Central memory CD4-positive, alpha-beta T cell (primary cell): ENCODE measurements around the gene VIPR2.

ENCODE experiments used
- DNase-seq: peaks from one replicate; pipeline ENCODE4 v3.0.0; 2022

VIPR2 gene

DNA sequence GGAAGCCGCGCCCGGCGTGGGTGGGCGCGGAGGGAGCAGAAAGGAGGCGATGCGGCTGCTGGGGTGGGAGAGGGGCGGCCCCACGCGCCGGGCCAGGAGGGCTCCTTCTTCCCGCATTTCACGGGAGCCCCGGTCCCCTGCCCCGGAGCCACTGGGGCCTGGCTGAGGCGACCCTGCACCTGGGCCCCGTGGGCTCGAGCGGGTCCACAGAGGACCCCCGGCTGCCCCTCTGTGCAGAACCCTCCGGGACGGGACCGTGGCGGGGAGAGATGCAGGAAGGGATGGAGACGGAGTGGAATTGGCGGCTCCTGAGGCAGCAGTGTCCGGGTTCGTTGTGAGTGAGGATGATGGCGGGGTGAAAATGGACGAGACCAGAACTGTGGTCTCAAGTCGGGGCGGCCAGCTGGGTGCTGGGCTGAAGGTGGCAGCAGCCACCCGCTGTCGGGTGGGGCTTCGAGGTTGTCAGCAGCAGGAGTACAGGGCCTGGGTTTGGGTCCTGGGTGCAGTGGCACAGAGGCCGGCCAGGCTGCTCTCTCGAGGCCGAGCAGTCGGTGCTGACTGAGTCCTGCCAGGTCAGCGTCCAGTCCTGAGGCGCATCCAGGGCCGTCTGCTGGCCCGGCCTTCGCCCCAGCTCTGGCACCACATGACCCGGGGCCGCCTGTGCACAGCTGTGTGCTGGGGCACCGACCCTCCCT lies 80.4 kb downstream of the VIPR2 start:
- no peak for DNase-seq

DNA sequence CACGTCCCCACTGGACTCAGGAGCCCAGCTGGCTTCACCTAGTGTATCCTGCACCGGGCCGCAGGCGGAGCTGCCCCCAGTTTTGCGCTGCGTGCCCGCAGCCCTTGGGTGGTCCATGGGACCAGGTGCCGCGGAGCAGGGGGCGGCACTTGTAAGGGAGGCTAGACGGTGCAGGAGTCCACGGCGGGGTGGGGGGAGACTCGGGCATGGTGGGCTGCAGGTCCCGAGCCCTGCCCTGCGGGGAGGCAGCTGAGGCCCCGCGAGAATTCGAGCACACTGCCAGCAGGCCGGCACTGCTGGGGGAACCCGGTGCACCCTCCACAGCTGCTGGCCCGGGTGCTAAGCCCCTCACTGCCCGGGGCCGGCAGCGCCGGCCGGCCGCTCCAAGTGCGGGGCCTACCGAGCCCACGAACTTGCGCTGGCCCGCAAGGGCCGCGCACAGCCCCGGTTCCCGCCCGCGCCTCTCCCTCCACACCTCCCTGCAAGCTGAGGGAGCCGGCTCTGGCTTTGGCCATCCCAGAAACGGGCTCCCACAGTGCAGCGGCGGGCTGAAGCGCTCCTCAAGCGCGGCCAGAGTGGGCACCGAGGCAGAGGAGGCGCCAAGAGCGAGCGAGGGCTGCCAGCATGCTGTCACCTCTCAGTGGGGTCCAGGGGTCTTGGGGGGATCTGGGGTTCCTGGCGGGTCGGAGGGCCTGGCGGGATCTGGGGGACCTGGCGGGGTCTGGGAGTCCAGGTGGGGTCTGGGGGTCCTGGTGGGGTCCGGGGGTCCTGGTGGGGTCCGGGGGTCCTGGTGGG lies 81.4 kb downstream of the VIPR2 start:
- no peak for DNase-seq

DNA sequence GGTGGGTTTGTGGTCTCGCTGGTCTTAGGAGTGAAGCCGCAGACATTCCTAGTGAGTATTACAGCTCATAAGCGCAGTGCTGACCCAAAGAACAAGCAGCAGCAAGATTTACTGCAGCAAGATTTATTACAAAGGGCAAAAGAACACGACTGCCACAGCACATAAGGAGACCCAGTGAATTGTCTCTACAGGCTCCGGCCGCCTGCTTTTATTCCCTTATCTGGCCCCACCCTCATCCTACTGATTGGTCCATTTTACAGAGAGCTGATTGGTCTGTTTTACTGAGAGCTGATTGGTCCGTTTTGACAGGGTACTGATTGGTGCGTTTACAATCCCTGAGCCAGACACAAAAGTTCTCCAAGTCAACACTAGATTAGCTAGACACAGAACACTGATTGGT lies 82.1 kb downstream of the VIPR2 start:
- DNase-seq = no peak

DNA sequence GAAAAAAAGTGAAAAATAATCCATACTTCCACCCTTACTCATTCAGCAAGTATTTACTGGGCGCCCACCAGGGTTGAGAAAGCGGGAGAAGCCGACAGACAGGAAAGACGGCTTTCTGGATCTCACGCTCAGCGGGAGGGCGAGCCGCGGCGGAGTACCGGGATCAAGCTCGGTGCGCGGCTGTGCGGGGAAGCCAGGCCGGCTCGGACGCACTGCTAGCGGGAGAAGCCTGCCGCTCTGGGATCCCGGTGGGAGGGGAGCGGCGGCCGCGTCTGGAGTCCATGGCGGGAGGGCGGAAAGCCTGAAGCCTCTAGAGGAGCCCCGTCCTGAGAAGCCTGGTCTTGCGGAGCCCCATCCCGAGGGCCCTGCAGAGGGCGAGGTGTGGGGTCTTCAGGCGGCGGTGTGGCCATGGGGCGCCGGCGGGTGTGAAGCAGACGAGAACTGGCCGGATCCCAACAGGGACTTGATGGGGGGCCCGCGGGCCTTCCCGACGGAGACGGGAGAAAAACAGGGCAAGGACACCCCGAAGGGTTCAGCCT lies 82.9 kb downstream of the VIPR2 start:
- no peak for DNase-seq

DNA sequence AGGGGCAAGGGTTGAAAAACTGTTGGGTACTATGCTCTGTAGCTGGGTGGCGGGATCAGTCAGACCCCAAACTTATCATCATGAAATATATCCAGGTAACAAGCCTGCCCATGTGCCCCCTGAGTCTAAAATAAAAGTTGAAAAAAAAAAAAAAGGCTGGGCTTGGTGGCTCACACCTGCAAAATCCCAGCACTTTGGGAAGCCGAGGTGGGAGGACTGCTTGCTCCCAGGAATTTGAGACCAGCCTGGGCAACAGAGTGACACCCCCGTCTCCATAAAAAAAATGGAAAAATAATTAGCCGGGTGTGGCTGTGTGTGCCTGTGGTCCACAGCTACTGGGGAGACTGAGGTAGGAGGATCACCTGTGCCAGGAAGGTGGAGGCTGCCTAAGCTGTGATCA lies 83.5 kb downstream of the VIPR2 start:
- no peak for DNase-seq

DNA sequence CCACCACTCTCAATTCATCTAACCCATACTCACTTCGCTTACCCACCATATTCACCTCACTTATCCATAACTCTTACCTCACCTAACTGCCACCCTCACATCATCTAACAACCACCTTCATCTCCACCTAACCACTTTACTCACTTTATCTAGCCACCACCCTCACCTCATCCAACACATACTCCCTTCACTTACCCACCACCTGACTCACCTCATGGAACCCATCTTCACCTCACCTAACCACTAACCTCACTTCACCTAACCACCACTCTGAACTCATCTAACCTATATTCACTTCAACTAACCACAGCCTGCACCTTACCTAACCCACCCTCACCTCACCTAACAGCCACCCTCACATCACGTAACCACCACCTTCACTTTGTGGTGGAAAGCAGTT lies 84.2 kb downstream of the VIPR2 start:
- no peak for DNase-seq

DNA sequence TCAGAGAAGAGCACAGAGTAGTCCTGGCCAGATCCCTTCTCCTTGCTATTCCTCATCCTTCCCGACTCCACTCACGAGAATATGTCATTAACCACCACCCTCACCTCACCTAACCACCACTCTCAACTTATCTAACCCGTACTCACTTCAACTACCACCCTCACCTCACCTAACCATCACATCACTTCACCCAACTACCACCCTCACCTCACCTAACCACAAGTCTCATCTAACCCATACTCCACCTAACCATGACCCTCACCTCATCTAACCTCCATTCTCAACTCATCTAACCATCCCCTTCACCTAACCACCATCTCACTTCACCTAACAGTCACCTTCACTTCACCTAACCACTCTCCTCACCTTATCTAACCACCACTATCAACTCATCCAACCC lies 85.0 kb downstream of the VIPR2 start:
- DNase-seq = no peak

DNA sequence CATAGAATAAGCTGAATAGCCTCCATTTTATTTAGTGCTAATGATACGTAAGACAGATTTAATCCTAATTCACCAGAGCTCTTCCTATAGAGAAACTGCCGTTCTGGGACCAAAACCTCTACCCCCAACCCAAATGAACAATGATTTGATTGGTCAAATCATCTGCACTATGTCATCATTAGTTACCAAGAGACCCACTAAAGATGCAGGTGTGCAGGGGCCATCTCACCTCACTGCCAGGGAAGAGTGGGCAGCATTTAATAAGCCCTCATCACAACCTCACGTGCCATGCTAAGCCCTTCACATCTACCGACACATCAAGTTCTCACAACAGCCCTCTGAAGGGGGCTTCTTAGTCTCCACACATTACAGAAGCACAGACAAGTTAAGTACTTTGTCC lies 87.0 kb downstream of the VIPR2 start:
- no peak for DNase-seq

DNA sequence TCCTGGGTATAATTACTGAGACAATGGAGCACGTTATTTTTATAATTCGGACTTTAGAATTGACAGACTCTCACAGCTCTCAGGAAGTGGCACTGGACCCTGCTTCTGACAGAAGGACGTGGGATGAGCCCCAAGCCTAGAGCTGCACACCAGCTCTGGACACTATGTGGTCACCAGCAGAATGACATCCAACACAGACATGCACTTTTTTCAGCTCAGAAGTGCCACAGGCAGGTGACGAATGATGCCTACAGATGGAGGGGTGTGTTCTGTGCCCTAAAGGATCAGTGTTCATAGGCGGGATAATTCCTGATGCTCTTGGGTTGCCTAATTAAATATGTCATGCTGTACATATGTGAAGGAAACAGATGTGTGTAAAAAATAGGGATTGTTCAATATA lies 87.9 kb downstream of the VIPR2 start:
- no peak for DNase-seq

DNA sequence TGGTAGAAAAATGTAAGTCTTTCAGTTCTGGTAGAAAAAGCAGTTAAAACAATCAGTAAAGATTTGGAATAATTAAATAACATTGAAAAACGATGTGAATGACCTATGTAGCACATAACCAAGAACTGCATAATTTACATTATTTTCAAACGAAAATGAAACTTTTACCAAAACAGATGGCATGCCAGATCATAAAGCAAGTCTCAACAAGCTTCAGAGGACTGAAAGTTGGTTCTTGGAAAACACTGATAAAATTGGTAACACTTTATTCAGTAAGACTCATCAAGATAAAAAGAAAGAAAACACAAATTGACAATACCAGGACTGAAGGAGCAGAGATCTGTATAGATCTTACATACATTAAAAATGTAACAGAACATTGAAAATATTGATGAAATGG lies 92.8 kb downstream of the VIPR2 start:
- no peak for DNase-seq

DNA sequence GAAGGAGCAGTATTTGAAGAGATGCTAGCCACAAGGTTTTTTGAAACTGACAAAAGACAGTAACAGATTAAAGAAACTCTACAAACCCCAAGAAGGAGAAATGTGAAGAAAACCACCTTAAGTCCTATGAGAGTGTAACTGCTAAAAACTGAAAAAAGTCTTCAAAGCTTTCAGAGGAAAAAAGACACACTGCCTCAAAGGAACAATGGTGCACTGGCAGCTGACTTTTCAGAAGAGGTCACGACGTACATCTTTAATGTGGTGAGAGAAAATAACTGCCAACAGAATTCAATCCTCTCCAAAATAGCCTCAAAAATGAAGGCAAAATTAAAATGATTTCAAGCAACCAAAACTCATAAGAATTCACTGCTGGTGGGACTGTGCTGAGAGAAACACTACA lies 94.0 kb downstream of the VIPR2 start:
- no peak for DNase-seq

DNA sequence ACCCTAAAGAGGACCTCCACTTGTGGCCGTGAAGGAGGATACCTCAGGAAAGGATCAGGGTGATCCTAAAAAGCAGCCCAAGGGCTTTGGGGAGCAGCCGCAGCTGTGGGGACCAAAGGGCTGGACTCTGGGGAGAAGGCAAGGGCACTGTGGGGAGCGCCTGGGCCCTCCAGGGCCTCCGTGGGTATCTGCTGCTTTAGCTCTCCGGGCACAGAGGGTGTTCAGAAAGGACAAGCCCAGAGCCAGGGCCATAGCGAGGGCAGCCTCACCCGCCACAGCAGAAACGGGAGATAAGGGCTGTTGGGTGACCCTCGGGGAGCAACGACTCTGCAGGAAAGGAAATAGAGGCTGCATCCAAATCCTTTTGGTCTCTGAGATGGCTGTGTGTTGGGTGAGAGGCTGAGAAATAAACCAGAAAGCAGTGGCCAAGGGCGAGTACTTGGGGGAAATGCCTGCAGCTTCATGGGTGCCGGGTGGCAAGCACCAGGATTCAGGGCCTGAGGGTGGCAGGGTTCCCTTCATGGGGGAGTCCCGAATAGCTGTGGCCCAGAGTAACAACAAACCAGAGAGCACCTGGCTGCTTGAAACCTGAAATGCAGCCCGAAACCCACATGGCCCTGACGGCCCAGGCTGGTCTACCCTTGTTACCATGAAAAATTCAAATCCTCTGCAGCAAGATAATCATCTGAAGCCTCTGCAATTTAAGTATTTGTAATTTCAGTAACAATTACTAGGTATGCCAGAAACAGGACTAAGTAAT lies 95.2 kb downstream of the VIPR2 start:
- no peak for DNase-seq

DNA sequence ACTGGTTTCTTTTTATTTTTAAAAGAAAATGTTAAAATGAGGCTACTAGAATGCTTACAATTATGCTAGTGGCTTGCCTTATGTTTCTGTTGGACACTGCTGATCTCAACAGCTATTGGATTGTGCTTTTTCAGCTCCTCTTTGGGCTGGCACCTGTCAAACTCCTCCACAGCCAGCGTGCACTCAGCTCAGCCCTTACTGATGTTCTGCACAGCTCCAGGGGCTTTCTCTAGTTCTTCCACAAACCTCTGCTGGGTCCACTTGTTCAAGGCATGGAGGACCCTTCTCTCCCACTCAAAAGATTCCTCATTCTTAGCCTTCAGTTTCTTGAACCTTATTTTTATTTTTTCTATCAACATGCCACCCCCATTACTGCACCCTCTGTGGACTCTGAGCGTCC lies 96.0 kb downstream of the VIPR2 start:
- DNase-seq = no peak

DNA sequence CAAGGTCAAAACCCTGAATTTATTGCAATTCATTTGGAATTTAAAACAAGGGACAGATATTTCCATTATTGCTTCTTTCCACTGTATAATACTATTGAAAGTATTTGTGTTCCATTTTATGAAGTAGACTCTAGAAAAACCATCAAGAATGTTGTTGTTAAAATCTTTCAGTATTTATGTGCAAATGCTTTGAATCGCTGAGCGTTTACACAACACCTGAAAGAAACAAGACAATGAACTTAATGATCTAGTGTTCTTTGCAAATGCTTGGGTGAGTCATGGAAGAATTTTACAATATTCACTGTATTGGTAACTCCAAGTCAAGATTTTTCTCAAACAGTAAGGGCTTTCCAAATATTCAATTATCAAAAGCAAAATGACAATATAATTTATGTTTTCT lies 97.1 kb downstream of the VIPR2 start:
- no peak for DNase-seq

DNA sequence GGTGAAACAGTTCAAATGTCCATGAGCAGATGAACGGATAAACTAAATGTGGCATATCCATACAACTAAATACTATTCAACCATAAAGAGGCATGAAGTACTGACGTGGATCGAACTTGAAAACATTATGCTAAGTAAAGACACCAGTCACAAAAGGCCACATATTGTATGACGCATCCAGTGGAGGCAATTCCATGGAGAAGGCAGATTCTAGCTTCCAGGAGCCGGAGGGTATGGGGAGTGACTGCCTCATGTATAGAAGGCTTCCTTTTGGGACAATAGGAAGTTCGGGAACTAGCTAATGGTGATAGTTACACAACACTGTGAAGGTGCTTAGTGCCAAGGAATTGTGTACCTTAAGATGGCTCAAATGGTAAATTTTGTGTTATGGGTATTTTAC lies 98.4 kb downstream of the VIPR2 start:
- no peak for DNase-seq

DNA sequence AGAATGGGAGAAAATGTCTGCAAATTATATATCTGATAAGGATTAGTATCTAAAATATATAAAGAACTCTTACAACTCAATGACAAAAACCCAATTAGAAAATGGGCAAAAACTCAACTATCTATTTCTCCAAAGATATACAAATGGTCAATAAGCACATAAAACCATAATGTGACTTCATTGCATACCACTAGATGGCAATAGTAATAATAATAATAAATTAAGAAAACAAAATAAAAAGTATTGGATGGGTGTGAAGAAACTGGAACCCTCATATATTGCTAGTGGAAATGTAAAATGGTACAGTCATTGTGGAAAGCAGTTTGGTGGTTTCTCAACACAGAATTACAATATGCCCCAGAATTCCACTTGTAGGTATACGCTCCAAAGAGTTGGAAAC lies 98.8 kb downstream of the VIPR2 start:
- DNase-seq = no peak

DNA sequence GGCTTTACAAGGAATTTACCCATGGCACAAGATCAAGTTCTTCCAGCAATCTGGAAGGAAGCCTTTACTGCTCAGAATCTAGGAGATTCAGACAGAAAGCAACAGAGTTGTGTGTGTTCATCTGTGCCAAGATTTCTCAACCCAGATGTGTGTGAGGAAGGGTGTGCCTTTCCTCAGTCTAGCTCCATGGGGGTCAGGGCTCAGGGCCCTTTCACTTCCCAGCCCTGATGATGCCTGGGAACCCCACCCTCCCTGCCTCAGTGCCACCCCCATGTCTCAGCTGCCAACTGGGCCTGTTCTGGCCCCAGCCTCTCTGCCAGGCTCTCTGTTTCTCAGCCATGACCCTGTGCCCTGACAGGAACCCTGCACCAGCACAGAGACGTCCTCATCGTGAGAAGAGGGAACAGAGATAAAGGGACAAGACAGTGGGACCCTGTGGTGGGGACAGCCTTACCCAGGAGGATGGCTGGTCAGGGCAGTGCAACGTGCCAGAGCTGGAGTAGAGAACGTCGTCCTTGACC lies 102.0 kb downstream of the VIPR2 start:
- no peak for DNase-seq

DNA sequence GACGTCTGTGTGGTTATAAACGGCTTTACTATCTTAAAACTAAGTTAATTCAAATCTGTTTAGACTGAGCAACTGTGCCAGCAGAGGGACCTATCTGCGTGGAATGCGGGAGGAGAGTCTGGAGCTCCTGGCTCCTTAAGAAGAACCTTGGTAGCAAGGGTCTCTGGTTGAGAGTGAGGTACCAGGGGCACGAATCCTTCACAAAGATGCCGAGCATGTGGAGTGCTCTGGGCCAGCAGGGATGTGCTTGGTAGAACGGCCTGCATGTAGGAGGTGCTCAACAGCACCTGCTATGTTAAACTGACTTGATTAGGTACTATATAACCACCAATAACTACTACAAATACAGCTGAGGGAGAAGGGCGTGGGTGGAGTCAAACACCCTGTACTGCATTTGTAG lies 102.6 kb downstream of the VIPR2 start:
- DNase-seq = no peak

DNA sequence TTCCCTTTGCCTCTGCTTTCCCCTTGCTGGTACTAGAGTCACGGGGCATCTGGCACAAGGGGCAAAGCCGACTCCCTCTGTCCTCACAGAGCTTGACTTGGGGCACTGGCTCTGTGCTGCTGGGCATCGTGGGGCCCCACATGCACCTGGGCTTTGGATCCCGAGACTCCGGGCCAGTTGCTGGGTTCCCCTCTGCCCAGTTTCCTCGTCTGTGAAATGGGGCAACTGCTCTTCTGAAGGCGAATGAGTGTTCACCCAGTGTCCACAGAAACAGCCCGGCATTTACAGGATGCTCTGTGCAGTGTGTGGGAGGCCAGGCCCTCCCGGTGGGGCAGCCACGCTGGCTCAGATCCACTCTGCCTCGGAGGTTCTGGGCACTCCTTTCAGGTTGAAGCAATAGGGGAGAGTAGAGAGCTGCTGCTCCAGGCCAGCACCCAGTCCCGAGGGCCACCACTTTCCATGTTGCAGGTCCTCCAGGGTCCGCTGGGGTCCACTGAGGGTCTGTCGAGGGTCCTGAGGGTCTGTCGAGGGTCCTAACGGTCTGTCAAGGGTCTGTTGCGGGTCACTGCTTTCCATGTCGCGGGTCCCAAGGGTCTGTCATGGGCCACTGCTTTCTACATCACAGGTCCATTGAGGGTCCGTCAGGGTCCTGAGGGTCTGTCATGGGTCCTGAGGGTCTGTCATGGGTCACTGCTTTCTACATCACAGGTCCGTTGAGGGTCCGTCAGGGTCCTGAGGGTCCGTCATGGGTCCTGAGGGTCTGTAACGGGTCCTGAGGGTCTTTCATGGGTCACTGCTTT lies 103.6 kb downstream of the VIPR2 start:
- DNase-seq = no peak

DNA sequence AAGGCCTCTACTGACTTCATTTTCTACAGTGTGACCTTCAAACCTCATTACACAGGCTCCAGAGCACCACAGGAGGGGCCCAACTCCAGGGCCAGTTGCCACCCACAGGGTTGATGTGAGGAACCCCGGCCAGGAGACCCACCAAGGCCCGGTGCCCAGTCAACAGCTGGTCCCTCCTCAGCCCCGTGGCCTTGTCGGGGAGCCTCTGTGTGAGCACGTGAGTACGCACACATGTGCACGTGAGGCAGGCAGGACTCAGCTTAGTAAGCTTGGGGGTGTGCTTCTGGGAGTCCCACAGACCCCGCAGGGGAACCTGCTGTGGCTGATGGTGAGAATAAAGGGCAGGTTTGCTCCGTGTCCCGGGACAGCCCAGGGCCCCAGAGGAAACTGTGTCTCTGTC lies 104.5 kb downstream of the VIPR2 start:
- DNase-seq = no peak

DNA sequence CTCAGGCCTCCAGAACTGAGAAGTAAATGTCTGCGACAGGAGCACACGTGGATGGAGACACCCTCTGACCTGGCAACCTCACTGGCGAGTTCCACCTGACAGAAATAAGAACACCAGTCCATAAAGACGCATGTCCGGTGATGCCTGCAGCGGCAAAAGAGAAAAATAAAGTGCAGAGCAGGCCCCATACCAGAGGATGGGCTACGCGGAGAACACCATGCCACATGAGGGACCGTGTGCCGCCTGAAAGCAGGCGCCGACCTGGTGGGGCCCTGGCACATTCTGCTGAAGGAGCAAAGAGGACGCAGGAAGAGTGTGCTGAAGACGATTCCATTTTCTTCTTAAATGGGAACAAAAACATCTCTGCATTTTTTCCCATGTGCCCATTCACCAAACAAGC lies 105.0 kb downstream of the VIPR2 start:
- no peak for DNase-seq

DNA sequence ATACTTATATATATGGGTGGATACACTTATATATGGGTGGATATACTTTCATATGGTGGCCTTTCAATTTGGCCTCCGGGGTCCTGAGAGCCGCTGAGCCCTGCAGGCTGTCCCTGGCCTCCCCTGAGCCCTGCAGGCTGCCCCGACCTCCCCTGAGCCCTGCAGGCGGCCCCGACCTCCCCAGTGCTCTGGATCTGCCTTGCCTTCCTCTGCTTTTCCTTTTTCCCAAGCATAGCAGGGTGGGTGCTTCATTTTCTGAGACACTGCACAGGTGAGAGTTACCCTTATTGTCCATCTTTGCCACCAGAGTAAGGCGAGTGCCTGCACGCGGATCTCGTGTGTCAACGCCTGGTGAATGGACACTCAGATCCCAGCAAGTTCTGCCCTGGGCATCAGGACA lies 106.6 kb downstream of the VIPR2 start:
- no peak for DNase-seq
